HCT116 (cell line): ENCODE data around the gene IL1R1.

ENCODE experiments used
- CTCF ChIP-seq, 3 experiments: fragments of 200-600 bp in 1 of 3; sonication (generic) in 1 of 3; IDR thresholded peaks in 2 of 3; conservative IDR thresholded peaks in 1 of 3; 2 replicates each; pipeline ENCODE4 v1.5.1; 2012 to 2017; ENCODE audit warnings: low read depth in 2 of 3, low read length in 2 of 3, antibody characterized with exemption in 1 of 3, borderline replicate concordance in 1 of 3, control low read depth in 1 of 3, mild to moderate bottlenecking in 1 of 3, mixed read lengths in 1 of 3, mixed run types in 1 of 3, moderate library complexity in 1 of 3; ENCODE audit not compliant: insufficient read depth in 1 of 3
- ELF1 ChIP-seq: IDR thresholded peaks from 2 replicates; pipeline ENCODE4 v1.6.1; 2012; ENCODE audit warnings: low read depth, borderline replicate concordance
- EZH2phosphoT487 ChIP-seq: fragments of 200-600 bp; IDR thresholded peaks from 2 replicates; pipeline ENCODE4 v1.6.1; 2018; ENCODE audit warnings: antibody characterized with exemption, borderline replicate concordance
- POLR2A ChIP-seq: IDR thresholded peaks from 2 replicates; pipeline ENCODE4 v1.7.0; 2011; ENCODE audit warnings: borderline replicate concordance; ENCODE audit not compliant: insufficient read depth, insufficient read length; ENCODE audit errors: extremely low read depth
- POLR2AphosphoS5 ChIP-seq: IDR thresholded peaks from 2 replicates; pipeline ENCODE4 v1.6.1; 2011; ENCODE audit warnings: mild to moderate bottlenecking, low read depth, low read length, moderate library complexity
- SIN3A ChIP-seq: IDR thresholded peaks from 2 replicates; pipeline ENCODE4 v1.6.1; 2012; ENCODE audit warnings: low read depth
- SP1 ChIP-seq: IDR thresholded peaks from 2 replicates; pipeline ENCODE4 v1.6.1; 2012; ENCODE audit warnings: low read depth
- SRF ChIP-seq: IDR thresholded peaks from 2 replicates; pipeline ENCODE4 v1.6.1; 2012; ENCODE audit warnings: low read depth
- ZBTB33 ChIP-seq: IDR thresholded peaks from 2 replicates; pipeline ENCODE4 v1.6.1; 2011; ENCODE audit warnings: mild to moderate bottlenecking, low read length, moderate library complexity; ENCODE audit not compliant: insufficient replicate concordance; ENCODE audit errors: extremely low read depth
- ZNF274 ChIP-seq: fragments of 200-500 bp; sonication (Bioruptor generic); IDR thresholded peaks from 2 replicates; pipeline ENCODE4 v1.6.1; 2014; ENCODE audit warnings: mild to moderate bottlenecking, low read depth, low read length, inconsistent platforms
- TF ChIP-seq, protein P1 (sequence below): IDR thresholded peaks from 2 replicates; pipeline ENCODE4 v1.6.1; 2012

DNA sequence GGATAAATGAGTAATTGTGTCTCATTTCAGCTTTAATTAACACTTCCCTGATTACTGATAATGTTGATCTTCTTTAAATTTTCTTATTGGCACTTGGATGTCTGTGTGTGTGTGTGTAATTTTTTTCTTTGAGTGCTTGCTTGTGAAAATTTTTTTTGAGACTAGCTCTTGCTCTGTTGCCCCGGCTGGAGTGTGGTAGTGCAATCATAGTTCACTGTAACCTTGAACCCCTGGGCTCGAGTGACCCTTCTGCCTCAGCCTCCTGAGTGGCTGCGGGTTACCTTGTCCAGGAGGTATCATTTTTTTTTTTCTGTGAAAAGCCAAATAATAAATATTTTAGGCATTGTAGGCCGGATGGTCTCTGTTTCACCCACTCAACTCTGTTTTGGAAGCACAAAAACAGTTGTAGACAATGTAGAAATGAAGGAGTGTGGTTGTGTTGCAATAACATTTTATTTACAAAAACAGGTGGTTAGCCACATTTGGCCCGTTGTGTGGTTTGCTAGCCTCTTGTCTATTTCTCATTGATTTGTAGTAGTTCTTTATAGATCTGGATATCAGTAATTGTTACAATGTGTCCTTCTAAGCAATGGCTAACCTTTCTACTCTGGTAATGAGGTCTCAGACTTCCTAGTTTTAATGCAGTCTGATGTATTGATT, 52.2 kb downstream of the IL1R1 start:
- TF ChIP-seq POLR2A (no peak), SIN3A (no peak), ZNF274 (no peak), CTCF (IDR thresholded peaks at IDR 0.05 in 2 of 3, conservative IDR thresholded peaks at IDR 0.05 in 1 of 3; ENCODE audit: borderline replicate concordance in 1 of 3, insufficient read depth in 1 of 3, low read depth in 2 of 3, low read length in 2 of 3) (no peak), POLR2AphosphoS5 (no peak), ZBTB33 (no peak), SP1 (no peak), SRF (no peak), ELF1 (no peak), EZH2phosphoT487 (no peak)
- TF ChIP-seq, protein P1, sequence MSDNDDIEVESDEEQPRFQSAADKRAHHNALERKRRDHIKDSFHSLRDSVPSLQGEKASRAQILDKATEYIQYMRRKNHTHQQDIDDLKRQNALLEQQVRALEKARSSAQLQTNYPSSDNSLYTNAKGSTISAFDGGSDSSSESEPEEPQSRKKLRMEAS: no peak
